HG02884 (cell line): ENCODE results near the gene CXCR4.
"Not testable (repeated sequence)": the region's sequence is repeated elsewhere in the genome, so short reads cannot be mapped to it uniquely, and the experiment has no call there.

ENCODE experiments used
- ATAC-seq: cut with Tn5 transposase; IDR thresholded peaks from one replicate; pipeline ENCODE4 v1.9.1; 2021; ENCODE audit warnings: mild to moderate bottlenecking, moderate library complexity; ENCODE audit not compliant: unreplicated experiment

CXCR4 gene

DNA sequence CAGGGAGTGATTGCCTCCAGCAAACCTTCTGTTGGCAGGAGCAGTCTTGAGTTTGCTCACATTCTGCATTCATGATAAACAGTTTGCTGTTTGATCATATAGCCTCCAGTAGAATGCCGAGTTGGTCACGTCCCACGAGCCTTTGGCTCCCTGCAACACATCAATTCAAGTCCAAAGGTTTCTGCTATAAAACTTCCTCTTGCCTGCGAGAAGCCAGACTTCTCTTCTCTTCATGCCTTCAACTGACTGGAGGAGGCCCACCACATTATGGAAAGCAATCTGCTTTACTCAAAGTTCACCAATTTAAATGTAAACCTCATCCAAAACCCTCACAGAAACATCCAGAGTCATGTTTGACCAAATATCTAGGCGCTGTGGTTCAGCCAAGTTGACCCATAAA, 40.8 kb downstream of the CXCR4 start:
- ATAC-seq: no peak

DNA sequence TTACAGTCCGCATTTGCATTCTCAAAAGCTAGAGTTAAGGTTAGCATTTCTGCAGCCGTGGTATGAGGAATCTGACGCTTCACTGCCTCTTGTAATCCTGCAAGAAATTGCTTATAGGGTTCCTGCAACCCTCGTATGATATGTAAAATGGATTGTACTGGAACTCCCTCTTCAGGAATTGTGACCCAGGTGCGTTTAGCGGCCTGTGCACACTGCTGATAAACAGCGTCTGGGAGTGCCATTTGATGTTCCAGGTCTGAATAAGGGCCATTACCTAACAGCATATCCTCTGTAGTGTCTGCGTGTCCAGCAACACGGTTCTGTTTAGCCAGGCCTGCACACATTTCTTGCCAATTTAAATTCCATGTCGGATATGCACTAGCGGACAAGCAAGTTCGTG, 42.5 kb downstream of the CXCR4 start:
- no peak for ATAC-seq

DNA sequence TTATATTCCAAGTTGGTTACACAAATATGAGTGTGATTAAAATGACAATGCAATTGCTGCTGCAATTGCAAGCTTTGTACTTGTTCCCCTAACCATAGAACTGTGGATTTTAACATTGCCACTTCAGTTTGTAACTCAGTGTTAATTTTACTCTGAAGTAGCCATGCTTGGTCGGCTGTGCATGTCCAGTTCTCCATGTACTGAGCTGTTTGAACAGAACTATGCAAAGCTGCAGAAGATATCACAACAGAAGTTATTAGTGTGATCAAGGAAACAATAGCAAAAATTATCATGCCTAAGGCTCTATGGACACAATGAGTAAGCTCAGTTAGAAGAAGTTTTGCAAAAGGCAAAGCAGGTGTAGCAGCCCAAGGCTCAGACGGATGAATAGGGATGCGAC, 45.3 kb downstream of the CXCR4 start:
- no peak for ATAC-seq

DNA sequence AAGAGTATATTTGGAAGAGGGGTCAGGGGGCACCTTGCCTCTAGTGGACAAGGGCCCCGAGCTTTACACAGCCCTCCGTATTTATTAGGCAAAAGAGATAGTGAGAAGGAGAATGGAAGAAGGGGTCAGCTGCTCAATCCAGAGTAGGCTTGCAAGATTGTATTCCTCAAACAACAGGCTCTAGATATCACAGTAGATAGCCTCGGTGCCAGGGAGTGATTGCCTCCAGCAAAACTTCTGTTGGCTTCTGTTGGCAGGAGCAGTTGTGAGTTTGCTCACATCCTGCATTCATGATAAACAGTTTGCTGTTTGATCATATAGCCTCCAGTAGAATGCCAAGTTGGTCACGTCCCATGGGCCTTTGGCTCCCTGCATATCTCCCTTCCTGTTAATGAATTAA, 46.1 kb downstream of the CXCR4 start:
- not testable (repeated sequence) for ATAC-seq

DNA sequence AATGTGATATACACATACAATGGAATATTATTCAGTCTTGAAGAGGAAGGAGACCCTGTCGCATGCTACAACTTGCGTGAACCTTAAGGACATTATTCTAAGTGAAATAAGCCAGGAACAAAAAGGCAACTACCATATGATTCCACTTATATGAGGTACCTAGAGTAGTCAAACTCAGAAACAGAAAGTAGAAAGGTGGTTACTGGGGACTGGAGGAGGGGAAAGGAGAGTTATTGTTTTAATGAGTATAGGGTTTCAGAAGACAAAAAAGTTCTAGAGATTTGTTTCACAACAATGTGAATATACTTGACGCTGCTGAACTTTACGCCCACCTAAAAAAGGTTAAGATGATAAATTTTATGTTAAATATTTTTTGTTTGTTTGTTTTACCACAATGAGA, 47.0 kb downstream of the CXCR4 start:
- no peak for ATAC-seq

DNA sequence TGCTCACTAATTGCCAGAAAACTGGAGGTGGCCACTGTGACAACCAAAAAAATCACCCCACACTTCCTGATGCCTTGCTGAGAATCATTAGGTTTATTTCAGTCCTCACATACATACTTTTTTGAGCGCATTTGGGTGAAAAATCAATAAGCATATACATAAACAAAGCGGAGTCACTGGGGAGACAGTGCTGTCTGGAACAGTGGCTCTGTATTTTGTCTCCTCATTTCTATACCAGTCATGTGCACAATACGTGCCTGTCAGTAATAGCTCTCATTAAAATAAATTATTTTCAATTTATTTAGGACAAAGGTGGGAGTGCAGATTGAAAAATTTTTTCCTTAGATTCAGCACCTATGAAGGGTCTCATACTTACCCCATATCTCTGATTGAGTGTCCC, 48.2 kb downstream of the CXCR4 start:
- no peak for ATAC-seq

DNA sequence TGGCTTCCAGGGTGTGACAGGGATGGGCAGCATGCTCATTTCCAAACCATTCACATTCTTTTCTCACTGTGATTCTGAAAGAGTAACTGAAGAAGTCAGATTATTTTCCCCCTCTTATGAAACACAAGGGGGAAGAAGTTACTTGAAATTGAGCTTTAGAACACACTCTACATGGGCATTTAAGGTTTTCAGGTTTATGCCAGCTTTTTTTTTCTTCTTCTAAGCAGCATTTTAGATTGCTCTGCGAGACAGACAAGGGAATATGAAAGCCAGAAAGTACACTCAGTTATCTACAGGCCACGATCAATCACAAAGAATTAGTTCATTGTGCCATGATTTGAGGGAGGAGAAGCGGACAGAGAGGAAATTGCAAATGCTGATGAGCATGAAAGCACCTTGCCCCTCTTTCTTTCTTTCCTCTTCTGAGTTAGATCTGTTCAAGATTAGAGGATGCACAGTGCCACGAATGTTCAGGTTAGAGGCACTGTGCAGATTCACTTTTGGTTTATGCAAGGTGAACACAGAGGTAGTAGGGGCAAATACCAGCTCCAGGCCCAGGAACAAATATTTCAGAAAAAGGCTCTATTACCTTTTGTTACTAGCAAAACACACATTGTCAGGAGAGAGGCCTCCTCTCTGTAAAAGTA, 49.2 kb downstream of the CXCR4 start:
- ATAC-seq: no peak

DNA sequence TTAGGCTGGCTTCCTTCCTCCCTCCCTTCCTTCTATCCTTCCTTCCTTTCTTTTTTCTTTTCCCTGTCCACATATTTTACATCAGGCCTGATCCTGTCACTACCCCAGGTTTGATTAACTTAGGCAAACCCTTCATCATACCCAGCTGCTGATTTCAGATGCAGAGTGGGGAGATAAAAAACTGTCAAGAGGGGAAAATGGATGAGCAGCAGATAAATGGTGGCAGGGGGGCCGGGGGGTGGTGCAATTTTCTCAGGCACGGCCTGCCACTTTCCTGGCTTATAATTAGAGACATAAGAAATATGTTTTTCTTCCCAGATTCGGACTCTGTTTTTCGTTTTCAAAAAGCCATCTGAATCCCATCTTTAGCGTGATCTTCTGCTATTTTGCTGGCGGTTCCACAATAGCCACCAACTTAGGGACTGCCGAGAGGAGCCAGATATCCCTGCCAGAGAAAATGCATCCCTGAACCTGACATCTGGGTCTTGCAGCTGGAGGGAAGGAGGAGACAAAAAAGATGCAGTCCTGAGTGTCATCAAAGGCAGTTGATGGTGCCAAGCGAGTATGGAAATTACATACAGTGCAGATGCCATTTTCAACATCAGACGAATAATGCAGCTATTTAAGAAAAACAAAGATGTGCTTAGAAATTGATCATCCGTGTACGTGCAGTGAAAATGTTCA, 49.9 kb downstream of the CXCR4 start:
- no peak for ATAC-seq

DNA sequence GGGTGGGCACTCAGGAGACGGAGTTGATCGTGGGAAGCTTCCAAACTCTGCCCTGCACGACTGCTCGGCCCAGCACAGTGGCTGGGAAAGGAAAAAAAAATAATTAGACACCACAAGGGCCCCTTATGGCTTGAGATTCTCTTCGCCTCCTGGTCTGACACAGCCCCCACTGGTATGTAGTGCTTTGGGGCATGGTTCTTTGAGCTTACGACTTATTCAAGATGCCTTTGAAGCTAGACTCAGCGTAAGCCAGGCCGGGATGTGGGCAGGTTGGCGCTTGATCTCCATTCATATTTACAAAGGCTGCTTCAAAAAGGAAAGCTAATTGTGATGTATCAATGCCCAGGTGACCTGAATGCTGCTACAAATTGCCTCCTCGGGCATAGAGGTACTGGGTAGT, 50.5 kb downstream of the CXCR4 start:
- ATAC-seq: no peak

DNA sequence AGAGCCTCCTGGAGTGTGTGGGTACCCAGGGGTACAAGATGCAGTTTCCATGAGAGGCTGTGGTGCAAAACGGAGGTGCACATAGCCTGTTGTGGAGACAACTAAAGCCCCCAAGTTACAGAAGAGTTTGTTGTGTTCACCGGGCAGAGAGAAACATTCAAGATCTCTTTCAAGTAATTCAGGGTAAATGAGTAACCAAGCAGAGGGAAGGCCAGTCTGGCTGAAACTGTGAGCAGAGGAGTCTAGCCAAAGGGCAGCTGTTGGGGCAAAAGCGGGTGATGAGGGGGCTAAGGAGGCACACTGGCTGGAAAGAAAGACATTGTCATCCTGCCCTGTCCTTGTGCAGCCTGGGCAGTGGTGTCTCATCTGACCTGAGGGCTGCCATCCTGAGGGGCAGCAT, 52.0 kb downstream of the CXCR4 start:
- no peak for ATAC-seq

DNA sequence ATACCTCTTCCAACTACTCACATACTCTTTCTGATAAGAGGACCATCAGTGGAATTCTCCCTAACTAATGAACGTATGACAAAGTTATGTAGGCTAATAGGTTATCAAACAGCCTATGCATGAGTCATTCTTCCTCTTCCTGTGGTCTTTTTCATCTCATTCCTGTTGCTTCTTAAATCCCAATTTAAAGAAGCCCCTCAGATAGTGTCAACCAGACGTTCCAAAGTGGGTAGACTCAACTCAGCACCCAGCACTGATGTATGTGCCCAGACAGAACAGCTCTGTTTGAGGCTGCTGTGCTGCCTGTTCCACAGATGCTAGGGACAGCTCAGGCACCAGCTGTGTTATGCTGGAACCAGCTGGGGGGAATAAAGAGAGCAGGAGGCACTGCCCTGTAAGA, 52.6 kb downstream of the CXCR4 start:
- no peak for ATAC-seq
